ENCODE data around the gene AKNAD1.
"Not testable (repeated sequence)": the region's sequence is repeated elsewhere in the genome, so short reads cannot be mapped to it uniquely, and the experiment has no call there.

GRCh38 chr1:108781575-108781944 is 75.3 kb downstream of the AKNAD1 start:
- TF ChIP-seq CTCF (IDR thresholded peaks at IDR 0.05; ENCODE audit: poor library complexity, severe bottlenecking); EP300 (conservative IDR thresholded peaks at IDR 0.05; ENCODE audit: poor library complexity, severe bottlenecking); POLR2AphosphoS5 (IDR thresholded peaks at IDR 0.05); TAF1 (IDR thresholded peaks at IDR 0.05; ENCODE audit: low read depth); EZH2 (IDR thresholded peaks at IDR 0.05; ENCODE audit: borderline replicate concordance, insufficient read depth, low read length, poor library complexity, severe bottlenecking); REST (IDR thresholded peaks at IDR 0.05; ENCODE audit: borderline replicate concordance); RAD21 (conservative IDR thresholded peaks at IDR 0.05); SMC3 (conservative IDR thresholded peaks at IDR 0.05; ENCODE audit: poor library complexity); MXI1 (conservative IDR thresholded peaks at IDR 0.05; ENCODE audit: poor library complexity, severe bottlenecking): not testable (repeated sequence)
